Epithelial cell of proximal tubule (primary cell): Measurements from ENCODE around the gene MAP7D3. TPM values are rescaled to one million over a fixed set of nuclear protein-coding genes. Genes with fewer than 3 reads are reported as not detected.
A peak's percentile ranks its signal among the peaks of the same experiment; 100 is the strongest.

ENCODE experiments used
- DNase-seq: peaks from one replicate; pipeline ENCODE4 v3.0.0-alpha.2; 2011; ENCODE audit warnings: low read depth
- H3K4me3 ChIP-seq: 2 replicates; pipeline ENCODE4 v1.5.1; 2011; ENCODE audit warnings: low read depth, mild to moderate bottlenecking, low read length
- CTCF ChIP-seq: conservative IDR thresholded peaks from 2 replicates; pipeline ENCODE4 v1.5.1; 2012; ENCODE audit warnings: low read depth, mild to moderate bottlenecking, low read length
- total RNA-seq: library from RNA; depleted of rRNA; stranded (reverse); fragments of >200 nt; gene quantifications from 2 replicates; pipeline ENCODE4 v1.2.3, GENCODE V29; 2015

The MAP7D3 gene
- total RNA-seq, 1 donor from 2014 or later, result 18.6 TPM

GRCh38 chrX:136273986-136274385 is 22.8 kb upstream of the MAP7D3 start:
- DNase-seq, result no peak
- no peak for TF ChIP-seq CTCF

GRCh38 chrX:136272325-136272724 is 21.1 kb upstream of the MAP7D3 start:
- TF ChIP-seq CTCF, result peak; percentile 6
- DNase-seq, result no peak

More at GRCh38 chrX:136273986-136274385, 22.8 kb upstream of the MAP7D3 start:
- no peak overlapping the region for H3K4me3 ChIP-seq

GRCh38 chrX:136271300-136271699 is 20.1 kb upstream of the MAP7D3 start:
- no peak for TF ChIP-seq CTCF
- no peak for DNase-seq

More at GRCh38 chrX:136272325-136272724, 21.1 kb upstream of the MAP7D3 start:
- H3K4me3 ChIP-seq, result no peak overlapping the region

GRCh38 chrX:136269921-136270320 is 18.7 kb upstream of the MAP7D3 start:
- TF ChIP-seq CTCF, result no peak
- no peak for DNase-seq
- H3K4me3 ChIP-seq, result no peak overlapping the region

More at GRCh38 chrX:136271300-136271699, 20.1 kb upstream of the MAP7D3 start:
- no peak overlapping the region for H3K4me3 ChIP-seq

- H3K4me3 ChIP-seq, result no peak overlapping the region
- no peak for DNase-seq
- TF ChIP-seq CTCF, result peak; percentile 69
Observed at GRCh38 chrX:136268051-136269048, 17.1 kb upstream of the MAP7D3 start.

GRCh38 chrX:136266828-136267227 is 15.6 kb upstream of the MAP7D3 start:
- H3K4me3 ChIP-seq, result no peak overlapping the region
- DNase-seq, result no peak
- no peak for TF ChIP-seq CTCF
